Measurements from ENCODE around the gene LTA4H.

The LTA4H gene

DNA sequence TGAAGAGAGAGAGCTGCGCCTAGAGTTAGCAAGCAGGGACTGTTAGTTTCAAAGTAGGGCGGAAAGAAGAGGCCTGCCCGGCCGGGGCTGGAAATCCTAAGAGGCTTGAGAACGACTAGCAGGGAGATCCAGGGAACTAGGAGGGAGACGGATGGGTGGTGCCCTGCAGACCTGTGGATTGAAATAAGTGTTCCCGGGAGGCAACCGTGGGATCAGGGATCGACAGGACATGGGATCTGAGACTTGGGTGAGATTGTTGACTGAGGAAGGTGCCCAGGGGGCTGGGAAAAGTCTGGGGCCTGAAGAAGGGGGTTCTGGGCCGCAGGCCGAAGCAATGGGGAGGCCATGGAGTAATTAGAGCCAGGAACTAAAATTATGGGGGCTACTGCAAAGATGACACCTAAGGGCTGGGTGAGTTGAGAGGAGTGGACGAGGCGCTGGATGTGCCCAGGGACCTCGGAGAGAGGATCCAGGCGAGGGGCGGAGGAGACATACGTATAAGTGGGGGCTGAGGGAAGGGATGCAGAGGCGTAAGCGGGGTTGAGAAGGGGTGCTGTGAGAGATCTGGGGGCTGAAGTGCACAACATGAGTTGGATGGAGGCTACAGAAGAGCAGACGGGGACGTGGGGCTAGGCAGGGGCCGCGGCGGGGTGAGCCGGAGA is 635 bp downstream of the LTA4H start:
- H3K4me3 ChIP-seq (ENCODE audit: low read depth, low read length), result peak overlapping the region; percentile 99

DNA sequence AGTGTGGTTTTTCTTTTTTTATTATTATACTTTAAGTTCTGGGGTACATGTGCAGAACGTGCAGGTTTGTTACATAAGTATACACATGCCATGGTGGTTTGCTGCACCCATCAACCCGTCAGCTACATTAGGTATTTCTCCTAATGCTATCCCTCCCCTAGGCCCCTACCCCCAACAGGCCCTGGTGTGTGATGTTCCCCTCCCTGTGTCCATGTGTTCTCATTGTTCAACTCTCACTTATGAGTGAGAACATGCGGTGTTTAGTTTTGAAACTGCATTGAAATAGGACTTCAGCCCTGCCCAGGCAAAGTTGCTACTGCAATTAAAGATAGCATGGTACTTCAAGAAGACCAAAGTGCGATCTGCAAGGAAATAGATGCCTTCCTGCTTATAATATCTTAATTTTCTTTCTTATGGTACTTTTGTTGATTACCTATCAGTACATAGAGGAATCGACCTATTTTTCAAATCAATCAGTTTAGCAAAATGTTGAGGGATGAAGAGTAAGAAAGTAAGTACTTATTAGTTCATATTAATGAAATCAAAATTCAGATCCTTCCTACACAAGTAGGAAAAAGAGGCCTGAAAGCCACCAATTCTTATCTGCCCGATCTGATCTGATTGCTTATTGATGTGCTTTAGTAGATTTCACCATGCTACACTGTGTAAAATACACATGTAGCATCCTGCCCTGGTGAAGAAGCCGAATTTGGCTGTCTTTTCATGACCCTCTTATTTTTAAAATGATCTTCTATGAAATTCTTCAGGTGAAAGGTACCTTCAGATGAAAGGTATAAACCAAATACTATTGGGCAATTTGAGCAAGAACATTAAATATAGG is 1.6 kb downstream of the LTA4H start:
- H3K4me3 ChIP-seq (ENCODE audit: low read depth, low read length), result peak overlapping the region; percentile 99

DNA sequence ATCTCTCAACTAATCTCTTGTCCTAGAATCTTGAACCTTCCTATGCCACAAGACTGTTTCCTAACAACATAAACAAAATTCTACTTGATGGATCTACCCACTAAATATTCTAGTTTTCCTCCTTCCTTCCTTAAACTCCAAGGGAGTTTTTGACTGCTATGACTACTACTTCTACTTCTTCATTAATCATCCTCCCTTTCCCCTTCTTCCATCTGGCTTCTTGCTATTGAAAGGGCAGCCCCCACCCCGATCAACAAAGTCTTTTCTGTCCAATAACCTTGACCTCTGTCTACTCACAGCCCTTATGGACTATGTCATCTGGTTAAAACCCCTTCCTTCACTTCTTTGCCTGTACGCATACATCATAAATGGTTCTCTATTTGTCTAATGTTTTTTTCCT is 5.6 kb downstream of the LTA4H start:
- no peak overlapping the region for H3K4me3 ChIP-seq (ENCODE audit: low read depth, low read length)

DNA sequence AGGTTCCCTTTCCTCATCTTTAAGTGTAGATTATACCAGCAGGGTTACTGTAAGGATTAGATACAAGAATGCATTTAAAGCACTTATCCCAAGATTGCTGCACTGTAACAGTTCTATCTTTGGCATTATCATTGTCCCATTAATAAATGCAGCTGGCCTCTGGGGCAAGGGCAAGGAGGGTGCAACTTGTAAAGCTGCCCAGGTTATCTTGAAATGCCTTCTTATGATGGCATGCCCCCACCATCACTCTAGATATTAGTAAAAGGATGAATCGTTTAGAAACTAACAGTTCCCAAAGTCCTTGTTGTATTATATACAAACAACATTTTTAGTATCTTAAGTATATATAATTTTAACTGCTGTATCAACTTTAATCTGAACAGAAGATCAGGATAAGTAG is 6.8 kb downstream of the LTA4H start:
- H3K4me3 ChIP-seq (ENCODE audit: low read depth, low read length), result no peak overlapping the region

DNA sequence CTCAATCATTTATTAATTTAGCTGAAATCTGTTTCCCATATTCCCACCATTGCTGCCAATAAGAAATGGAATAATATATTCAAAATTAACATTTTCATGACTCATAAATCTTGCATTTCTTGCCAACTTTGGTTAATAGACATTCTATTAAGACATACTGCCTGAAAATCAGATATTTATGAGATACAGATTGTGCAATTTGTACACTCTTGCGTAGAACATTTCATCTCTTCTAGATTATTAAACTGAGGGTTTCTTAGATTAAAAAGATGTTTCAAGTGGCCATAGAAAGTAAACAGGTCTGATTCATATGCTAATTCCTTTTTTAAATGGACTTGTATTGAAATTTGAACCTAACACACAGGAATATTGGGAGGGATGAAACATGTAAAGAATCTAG is 9.1 kb downstream of the LTA4H start:
- H3K4me3 ChIP-seq (ENCODE audit: low read depth, low read length), result no peak overlapping the region

DNA sequence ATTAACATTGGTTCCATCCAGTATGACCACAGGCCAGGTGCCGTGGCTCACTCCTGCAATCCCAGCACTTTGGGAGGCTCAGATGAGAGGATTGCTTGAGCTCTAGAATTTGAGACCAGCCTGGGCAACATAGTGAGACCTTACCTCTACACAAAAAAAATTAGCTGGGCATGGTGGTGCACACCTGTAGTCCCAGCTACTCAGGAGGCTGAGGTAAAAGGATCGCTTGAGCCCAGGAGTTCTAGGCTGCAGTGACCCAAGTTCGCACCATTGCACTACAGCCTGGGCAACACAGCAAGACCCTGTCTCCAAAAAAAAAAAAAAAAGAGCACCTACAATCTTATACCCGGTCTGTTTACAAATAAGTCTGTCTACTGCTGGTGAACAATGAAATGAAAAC is 9.9 kb downstream of the LTA4H start:
- H3K4me3 ChIP-seq (ENCODE audit: low read depth, low read length), result no peak overlapping the region

DNA sequence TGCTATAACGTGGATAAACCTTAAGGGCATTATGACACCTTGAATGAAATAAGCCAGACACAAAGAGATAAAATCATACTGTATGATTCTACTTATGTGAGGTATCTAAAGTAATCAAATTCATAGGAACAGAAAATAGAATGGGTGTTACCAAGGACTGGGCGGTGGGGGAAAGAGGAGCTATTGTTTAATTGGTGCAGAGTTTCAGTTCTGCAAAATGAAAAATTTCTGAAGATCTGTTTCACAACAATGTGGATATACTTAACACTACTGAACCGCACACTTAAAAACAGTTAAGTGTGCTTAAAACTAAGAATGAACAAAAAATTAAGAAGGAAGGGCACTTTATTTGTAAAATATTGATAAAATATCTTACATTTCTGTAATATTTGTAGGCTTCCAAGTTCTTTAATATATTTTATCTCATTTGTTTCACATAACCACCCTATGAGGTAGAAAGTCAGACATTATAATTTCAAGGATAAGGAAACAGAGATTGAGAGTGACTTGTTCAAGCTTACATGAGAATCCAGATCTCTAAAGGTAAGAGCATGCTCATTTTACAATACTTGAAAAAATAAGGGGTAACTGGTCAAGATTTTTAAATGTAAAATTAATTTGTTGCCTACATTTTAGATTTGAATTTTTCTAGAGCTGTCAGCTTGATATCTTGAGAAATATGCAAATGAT is 14.9 kb downstream of the LTA4H start:
- no peak overlapping the region for H3K4me3 ChIP-seq (ENCODE audit: low read depth, low read length)

DNA sequence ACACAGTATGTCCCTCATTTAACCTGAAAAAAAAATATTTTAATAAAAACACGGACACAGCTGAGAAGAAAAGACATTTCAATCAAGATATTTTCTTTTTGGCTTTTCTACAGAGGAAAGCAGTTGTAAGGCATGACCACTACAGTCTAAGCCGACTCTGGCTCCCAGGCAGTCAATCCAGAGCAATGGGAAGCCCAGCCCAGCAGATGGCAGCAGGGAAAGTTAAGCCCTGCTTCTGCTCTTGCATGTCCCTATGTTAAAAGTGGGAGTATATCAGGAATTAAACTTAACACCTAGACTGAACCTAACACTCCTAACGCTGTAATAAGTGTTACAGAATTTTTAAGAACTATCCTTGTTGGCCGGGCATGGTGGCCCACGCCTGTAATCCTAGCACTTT is 19.7 kb downstream of the LTA4H start:
- H3K4me3 ChIP-seq (ENCODE audit: low read depth, low read length), result no peak overlapping the region

DNA sequence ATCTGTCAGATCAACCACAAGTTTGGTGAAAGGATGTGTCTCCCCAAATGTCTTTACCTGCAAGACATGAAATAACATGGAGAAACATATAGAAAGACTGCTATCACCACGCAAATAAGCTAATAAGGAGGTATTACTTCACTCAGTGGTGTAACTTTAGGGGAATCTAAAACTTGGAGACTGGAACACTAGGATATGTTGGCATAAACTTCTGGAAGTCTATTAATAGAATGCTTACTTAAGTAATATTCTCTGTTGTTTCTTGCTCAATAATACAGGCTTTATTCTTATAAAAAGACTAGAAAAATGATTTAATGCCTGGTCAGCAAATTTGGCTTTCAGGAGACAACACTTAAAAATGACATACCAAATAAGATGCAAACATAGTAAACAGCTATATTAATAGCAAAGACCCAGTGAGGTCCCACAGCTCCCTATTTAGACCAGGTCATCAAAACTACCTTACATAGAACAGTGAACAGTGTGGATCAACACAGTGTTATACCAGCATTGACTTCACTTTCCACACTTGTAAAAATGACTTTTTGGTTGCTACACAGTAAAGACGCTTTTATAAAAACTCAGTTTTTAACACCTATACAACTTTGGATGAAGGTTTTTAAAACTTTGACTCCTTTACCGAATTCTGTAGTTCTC is 20.3 kb downstream of the LTA4H start:
- no peak overlapping the region for H3K4me3 ChIP-seq (ENCODE audit: low read depth, low read length)

DNA sequence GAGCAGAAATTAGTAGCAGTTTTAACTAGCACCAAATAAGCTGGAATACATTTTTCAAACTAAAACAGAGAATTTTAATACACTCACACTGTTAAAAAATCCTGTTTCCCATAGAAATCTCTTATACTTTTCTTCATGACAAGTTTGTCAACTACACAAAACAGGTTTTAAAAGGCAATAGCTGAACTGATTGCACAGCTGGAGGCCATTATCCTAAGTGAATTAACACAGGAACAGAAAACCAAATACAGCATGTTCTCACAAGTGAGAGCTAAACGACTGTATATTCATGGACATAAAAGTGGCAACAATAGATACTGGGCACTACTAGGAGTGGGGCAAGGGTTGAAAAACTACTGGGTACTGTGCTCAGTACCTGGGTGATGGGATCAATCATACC is 27.7 kb downstream of the LTA4H start:
- H3K4me3 ChIP-seq (ENCODE audit: low read depth, low read length), result no peak overlapping the region

DNA sequence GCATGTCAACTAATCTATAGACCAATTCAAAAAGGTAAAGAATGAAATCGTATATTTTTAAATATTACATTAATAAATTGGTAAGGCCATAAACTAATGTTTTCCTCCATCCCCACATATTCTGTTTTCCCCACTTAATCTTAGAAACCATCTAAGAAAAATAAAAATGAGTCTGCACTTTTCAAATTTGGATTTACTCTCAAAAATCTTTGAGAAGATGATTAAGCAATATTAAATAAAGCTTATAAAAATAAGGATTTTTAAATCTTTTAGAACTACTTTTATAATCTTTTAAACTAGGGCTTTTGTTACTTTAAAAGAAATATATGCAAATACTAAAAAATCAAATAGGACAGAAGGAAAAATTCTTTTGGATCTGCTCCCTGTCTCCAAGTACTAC is 28.7 kb downstream of the LTA4H start:
- no peak overlapping the region for H3K4me3 ChIP-seq (ENCODE audit: low read depth, low read length)

DNA sequence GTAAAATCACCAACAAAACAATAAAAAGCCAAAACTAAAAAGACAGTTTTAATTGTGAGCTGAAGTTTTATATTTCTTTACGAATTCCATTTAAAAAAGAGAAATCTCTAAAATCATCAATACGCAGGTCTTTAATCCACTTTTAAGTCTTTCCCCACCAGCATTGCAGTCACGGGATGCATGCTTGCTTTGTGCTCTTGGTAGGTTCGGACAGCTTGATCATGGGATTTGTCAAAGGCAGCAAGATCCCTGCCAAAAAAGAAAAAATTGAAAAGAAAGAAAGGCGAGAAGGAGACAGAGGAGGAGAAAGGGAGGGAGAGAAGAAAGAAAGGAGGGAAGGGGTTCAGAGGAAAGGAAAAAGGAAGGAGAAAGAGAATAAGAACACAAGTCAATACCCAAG is 34.5 kb downstream of the LTA4H start:
- no peak overlapping the region for H3K4me3 ChIP-seq (ENCODE audit: low read depth, low read length)

DNA sequence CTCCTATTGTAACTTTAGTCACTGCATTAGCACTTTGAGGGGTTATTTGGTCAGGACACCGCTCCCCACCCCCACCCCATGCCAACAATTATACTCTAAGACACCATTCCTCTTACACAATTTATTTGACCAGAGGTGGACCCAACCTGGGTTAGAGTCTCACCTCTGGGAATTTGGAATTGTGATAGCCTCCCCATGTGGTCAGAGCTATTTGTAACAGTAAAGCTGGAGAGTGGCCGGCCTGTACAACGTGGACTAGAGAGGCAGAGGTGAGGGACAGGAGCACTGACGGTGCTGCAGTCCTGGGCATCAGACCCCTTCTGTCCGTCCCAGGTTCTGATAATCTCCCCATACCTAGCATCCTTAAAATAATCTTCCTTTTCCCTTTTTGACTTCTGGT is 35.9 kb downstream of the LTA4H start:
- no peak overlapping the region for H3K4me3 ChIP-seq (ENCODE audit: low read depth, low read length)

DNA sequence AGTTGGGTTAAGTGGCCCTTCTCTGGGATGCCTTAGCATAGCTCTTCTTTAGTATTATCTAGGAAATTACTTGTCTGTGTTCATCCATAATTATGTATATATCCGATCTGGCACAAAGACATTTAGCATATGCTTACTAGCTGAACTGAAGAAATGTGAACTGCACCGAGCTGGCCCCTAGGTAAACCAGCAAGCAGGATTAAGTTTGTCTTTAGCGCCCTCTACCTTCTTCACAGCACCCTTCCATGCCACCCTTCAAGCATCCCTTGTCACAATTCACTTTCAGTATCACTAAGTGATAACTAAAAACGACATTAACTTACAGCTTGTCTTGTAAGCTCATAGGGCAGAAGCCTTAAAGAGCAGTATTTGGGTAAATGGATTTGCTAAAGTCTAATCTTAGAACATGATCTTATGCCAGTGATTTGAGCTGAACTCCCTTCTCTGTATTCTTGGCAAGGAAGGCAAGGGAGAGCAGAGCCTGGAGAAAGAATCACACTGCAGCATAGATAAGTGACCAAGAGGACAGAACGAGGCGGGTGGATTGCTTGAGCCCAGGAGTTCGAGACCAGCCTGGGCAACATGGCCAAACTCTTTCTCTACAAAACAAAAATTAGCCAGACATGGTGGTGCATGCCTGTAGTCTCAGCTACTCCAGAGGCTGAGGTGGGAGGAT is 36.6 kb downstream of the LTA4H start:
- H3K4me3 ChIP-seq (ENCODE audit: low read depth, low read length), result no peak overlapping the region

DNA sequence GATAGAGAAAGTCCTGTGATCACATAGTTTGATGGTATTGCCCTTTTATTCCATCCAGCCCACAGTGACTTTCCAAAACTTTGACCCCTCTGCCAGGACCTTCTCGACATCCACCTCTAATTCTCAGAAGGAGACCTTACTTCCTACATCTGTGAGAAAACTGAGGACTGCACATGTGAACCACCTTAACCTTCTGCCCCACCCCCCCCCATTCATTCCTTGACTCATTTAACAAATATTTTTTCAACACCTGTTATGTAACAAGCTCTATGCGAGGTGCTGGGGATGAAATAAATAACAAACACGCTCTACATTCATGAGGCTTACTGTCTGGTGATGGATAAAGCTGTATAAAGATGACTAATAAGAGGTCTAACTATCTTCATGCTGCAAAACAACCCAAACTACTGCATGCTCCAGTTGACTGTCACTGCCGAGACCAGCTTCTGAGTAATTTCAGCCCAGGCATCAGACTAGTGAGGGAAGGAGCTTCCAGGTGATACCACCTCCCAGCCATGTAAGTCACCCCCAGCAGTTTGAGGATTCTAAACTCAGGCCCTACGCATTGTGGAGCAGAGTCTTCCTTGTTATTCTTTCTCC is 37.4 kb downstream of the LTA4H start:
- H3K4me3 ChIP-seq (ENCODE audit: low read depth, low read length), result no peak overlapping the region

DNA sequence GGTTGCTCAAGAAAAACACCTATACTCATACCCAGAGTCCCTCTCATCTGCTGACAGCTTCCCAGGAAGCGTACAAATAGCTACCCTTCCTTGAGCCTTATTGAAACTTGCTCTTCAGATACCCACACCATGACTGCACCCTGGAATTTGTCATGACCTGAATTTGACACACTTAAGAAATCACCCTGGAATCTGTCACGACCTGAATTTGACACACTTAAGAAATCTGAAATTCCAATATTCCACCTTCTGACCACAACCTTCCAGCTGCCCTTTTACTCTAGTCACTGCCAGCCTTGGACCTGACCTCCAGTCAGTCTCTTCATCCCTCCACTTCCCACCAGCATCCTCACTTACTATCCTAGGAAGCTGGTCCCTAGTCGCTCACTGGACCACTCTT is 38.1 kb downstream of the LTA4H start:
- no peak overlapping the region for H3K4me3 ChIP-seq (ENCODE audit: low read depth, low read length)

DNA sequence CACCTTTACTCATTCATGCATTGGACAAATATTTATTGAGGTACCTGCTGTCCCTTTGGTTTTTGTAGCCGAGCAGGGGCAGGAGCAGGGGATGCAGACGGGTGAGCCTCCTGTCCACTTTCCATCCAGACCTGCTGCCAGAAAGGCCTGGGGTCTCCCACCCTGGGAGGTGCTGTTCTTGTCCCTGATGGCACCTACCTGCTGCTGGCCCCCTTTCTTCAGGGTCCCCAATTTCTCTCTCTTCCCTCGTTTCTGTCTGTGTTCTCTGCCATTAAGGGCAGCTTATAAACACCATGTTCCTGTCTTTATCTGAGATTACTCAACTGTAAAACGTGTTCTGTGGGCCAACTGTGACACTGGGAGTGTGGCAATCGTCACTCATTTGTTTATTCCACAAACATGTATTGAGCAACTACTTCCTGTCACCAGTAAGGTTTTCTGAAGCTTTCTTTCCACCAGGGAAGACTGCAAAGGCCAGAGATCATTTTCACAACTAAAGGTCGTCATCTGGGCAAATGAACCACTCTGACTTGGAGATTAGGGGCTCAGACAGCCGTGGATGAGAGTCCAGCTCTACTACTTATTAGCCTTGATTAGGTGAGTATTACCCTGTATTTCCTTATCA is 39.2 kb downstream of the LTA4H start, which contains the start of gene HAL:
HAL (minus strand) TSS at position 311 of the 625 bp plus-strand sequence. CDS start 434 bp downstream, outside the sequence.
- no peak within 1 kb of the TSS for H3K4me3 ChIP-seq (ENCODE audit: low read depth, low read length)

DNA sequence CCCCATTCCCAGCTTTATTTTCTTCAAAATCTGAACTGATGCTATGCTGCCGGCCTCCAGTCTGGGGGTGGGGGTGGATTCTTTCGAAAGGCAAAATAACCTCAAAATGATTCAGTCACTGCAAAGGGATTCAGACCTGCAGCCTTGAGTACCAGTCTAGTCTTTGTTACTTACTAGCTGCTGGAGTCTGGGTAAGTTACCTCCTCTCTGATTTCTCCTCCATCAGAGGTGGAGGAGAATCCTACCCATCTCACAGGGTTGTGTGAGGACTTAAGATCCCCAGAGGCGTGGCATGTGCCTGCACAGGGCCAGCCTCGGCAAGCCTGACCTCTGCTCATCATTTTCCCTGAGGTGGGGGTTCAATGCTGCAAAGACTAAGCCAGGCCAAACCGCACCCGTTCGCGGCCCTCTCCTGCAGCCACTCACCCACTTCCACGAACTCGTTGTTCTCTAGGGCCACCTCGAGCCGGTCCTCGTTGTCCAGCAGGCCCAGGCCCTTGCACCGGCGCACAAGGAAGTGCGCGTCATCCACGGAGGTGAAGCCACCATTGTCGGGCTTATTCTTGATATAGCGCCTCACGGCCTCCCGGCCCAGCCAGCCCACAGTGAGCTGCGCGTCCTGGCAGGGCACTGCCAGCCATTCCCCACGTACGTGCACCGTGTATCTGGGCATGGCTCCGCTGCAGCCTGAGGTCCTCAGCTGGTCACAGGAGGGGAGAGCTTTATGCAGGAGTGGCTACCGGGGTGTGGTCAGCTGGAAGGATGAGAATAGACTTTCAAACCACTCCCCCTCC is 40.0 kb downstream of the LTA4H start:
- no peak overlapping the region for H3K4me3 ChIP-seq (ENCODE audit: low read depth, low read length)

DNA sequence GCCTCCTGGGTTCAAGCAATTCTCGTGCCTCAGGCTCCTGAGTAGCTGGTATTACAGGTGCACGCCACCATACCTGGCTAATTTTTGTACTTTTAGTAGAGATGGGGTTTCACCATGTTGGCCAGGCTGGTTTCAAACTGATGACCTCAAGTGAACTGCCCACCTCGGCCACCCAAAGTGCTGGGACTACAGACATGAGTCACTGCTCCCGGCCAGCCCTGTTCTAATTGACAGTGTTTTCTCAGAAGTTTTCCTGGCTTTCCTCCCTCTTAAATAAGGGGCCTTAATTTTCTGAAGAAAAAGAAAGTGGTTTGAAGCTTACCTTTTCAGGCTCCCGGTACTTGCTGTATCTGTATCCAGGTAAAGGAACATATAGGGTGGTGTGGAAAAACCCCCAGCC is 40.9 kb downstream of the LTA4H start:
- H3K4me3 ChIP-seq (ENCODE audit: low read depth, low read length), result no peak overlapping the region
